ENCODE data around the gene S100A4.

DNA sequence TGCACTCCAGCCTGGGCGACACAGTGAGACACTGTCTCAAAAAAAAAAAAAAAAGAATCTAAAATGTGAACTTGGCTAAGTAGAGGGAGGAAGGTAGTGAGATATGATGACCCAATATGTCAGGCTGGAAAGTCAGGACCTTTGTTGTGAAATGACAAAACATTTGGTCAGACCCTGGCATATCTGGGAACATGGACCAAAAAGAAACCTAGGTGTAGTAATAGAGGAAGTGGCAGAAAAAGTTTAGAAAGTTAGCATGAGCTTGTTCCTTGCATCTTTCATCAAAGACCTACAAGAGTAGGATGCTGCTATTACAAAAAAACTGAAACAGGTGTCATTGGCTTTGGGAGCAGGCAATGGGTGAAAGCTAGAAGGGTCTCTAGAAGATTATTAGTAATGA lies 10.7 kb upstream of the S100A4 start:
- TF ChIP-seq, protein P1, sequence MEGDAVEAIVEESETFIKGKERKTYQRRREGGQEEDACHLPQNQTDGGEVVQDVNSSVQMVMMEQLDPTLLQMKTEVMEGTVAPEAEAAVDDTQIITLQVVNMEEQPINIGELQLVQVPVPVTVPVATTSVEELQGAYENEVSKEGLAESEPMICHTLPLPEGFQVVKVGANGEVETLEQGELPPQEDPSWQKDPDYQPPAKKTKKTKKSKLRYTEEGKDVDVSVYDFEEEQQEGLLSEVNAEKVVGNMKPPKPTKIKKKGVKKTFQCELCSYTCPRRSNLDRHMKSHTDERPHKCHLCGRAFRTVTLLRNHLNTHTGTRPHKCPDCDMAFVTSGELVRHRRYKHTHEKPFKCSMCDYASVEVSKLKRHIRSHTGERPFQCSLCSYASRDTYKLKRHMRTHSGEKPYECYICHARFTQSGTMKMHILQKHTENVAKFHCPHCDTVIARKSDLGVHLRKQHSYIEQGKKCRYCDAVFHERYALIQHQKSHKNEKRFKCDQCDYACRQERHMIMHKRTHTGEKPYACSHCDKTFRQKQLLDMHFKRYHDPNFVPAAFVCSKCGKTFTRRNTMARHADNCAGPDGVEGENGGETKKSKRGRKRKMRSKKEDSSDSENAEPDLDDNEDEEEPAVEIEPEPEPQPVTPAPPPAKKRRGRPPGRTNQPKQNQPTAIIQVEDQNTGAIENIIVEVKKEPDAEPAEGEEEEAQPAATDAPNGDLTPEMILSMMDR (IDR thresholded peaks at IDR 0.05; ENCODE audit: poor library complexity, severe bottlenecking) = no peak
- TF ChIP-seq EZH2 (IDR thresholded peaks at IDR 0.05; ENCODE audit: borderline replicate concordance, insufficient read depth, low read length, poor library complexity, severe bottlenecking) = no peak
- TF ChIP-seq POLR2AphosphoS5 (IDR thresholded peaks at IDR 0.05) = no peak
- TF ChIP-seq RAD21 (conservative IDR thresholded peaks at IDR 0.05) = no peak
